ENCODE data around the gene CLPSL2.

The CLPSL2 gene

GRCh38 chr6:35736982-35737412 lies 39.4 kb upstream of the CLPSL2 start, which contains the start of gene ARMC12:
Gene ARMC12, plus strand, starts transcription at chr6:35737032. Its CDS starts 77 bp downstream, at chr6:35737109.
- TF ChIP-seq EZH2 (IDR thresholded peaks at IDR 0.05; ENCODE audit: borderline replicate concordance, low read length) (no peak), CTCF (IDR thresholded peaks at IDR 0.05; ENCODE audit: low read length) (no peak)
- Histone ChIP-seq H3K36me3 (ENCODE audit: insufficient read depth, low read length) (no peaks in the 10 kb centered on the region), H3K27me3 (ENCODE audit: insufficient read depth, low read length) (no peaks in the 10 kb centered on the region), H3K79me2 (ENCODE audit: insufficient read depth, low read length) (no peaks in the 10 kb centered on the region), H3K9ac (ENCODE audit: low read length) (no peak within 1 kb of the TSS; the same call in 1 of the 2 replicates), H2AFZ (ENCODE audit: low read length) (no peak within 1 kb of the TSS; the same call in 1 of the 2 replicates), H3K9me3 (ENCODE audit: low read length) (no peaks in the 10 kb centered on the region), H3K9me2 (ENCODE audit: low read depth, low read length) (no peaks in the 10 kb centered on the region), H4K20me1 (ENCODE audit: insufficient read depth, low read length) (no peaks in the 10 kb centered on the region), H3K27ac (ENCODE audit: low read depth, low read length, poor library complexity, severe bottlenecking) (peak within 1 kb of the TSS; percentile 4), H3K4me3 (ENCODE audit: low read depth, low read length, poor library complexity, severe bottlenecking) (no peak within 1 kb of the TSS), H3K4me2 (ENCODE audit: low read length) (no peak within 1 kb of the TSS), H3F3A (ENCODE audit: insufficient read depth, low read length) (peaks cover 4% of the 10 kb centered on the region; the same call in 1 of the 2 replicates), H3K4me1 (ENCODE audit: insufficient read depth, low read length, severe bottlenecking) (peaks cover 31% of the 10 kb centered on the region)

DNA sequence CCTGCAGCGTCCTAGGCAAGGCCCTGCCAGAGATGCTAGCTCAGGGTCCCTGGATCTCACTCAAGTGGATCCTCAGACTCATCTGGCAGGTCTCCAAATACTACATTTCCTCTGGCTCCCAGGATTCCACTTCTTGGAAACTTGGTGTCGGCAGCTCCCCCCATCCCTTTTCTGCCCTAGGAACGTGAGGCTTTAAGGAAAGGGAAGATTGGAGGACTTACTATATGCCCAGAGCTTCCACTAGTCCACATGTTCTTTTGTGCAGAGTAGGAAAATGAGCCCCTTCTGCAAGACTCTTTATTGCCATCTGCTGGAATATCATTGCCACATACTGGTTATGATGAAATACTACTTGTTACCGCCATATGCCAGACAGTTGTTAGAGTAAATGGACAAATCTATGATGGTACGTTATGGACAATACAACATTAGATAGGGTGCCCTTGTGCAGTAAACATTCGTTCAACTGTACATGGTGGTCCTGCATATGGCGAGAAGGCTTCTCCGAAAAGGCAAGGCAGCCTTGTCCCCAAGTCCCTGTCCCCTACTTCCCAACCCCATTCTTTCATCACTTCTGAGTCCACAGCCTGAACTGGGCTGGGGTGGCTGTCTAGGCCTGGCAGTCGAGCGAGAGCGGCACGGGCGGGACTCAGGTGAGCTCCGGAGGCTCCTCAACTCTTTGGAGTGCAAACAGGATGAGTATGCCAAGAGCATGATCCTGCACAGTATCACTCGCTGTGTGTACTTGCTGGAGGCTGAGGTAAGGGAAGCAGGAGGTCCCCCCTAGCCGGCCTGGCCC lies 38.8 kb upstream of the CLPSL2 start:
- Histone ChIP-seq H3K9me2 (ENCODE audit: low read depth, low read length) (no peaks in the 10 kb centered on the region), H3K4me1 (ENCODE audit: insufficient read depth, low read length, severe bottlenecking) (peaks cover 25% of the 10 kb centered on the region), H3K9me3 (ENCODE audit: low read length) (no peaks in the 10 kb centered on the region), H4K20me1 (ENCODE audit: insufficient read depth, low read length) (no peaks in the 10 kb centered on the region), H3F3A (ENCODE audit: insufficient read depth, low read length) (peaks cover 4% of the 10 kb centered on the region; the same call in 1 of the 2 replicates), H3K9ac (ENCODE audit: low read length) (no peak overlapping the region; the same call in 1 of the 2 replicates), H3K79me2 (ENCODE audit: insufficient read depth, low read length) (no peaks in the 10 kb centered on the region), H3K27me3 (ENCODE audit: insufficient read depth, low read length) (no peaks in the 10 kb centered on the region), H2AFZ (ENCODE audit: low read length) (no peak overlapping the region; the same call in 1 of the 2 replicates), H3K27ac (ENCODE audit: low read depth, low read length, poor library complexity, severe bottlenecking) (no peak overlapping the region), H3K36me3 (ENCODE audit: insufficient read depth, low read length) (no peaks in the 10 kb centered on the region), H3K4me2 (ENCODE audit: low read length) (no peak overlapping the region), H3K4me3 (ENCODE audit: low read depth, low read length, poor library complexity, severe bottlenecking) (no peak overlapping the region)
- TF ChIP-seq CTCF (IDR thresholded peaks at IDR 0.05; ENCODE audit: low read length): peak; percentile 91
- no peak for TF ChIP-seq EZH2 (IDR thresholded peaks at IDR 0.05; ENCODE audit: borderline replicate concordance, low read length)

- H3K27me3 ChIP-seq (ENCODE audit: insufficient read depth, low read length): no peaks in the 10 kb centered on the region; the same call in 1 of the 2 replicates
- H2AFZ ChIP-seq (ENCODE audit: low read length): no peak overlapping the region
- no peak overlapping the region for H3K27ac ChIP-seq (ENCODE audit: low read depth, low read length, poor library complexity, severe bottlenecking)
- no peaks in the 10 kb centered on the region for H3K79me2 ChIP-seq (ENCODE audit: insufficient read depth, low read length)
- H3K9ac ChIP-seq (ENCODE audit: low read length): no peak overlapping the region
- H3K4me3 ChIP-seq (ENCODE audit: low read depth, low read length, poor library complexity, severe bottlenecking): no peak overlapping the region
- no peaks in the 10 kb centered on the region for H4K20me1 ChIP-seq (ENCODE audit: insufficient read depth, low read length)
- no peaks in the 10 kb centered on the region for H3F3A ChIP-seq (ENCODE audit: insufficient read depth, low read length)
- H3K36me3 ChIP-seq (ENCODE audit: insufficient read depth, low read length): no peaks in the 10 kb centered on the region
- H3K4me1 ChIP-seq (ENCODE audit: insufficient read depth, low read length, severe bottlenecking): peaks cover 16% of the 10 kb centered on the region
- no peak for TF ChIP-seq CTCF (IDR thresholded peaks at IDR 0.05; ENCODE audit: low read length)
- TF ChIP-seq EZH2 (IDR thresholded peaks at IDR 0.05; ENCODE audit: borderline replicate concordance, low read length): no peak
- no peaks in the 10 kb centered on the region for H3K9me2 ChIP-seq (ENCODE audit: low read depth, low read length)
- no peak overlapping the region for H3K4me2 ChIP-seq (ENCODE audit: low read length)
- H3K9me3 ChIP-seq (ENCODE audit: low read length): no peaks in the 10 kb centered on the region
Measured at GRCh38 chr6:35739645-35740524, 36.5 kb upstream of the CLPSL2 start.
